HL-60/S4 treated with retinoic acid at 250 ng/mL for 4 days and 3 days (cell line): ENCODE measurements around the gene DAB1.
"Not testable (repeated sequence)": the region's sequence is repeated elsewhere in the genome, so short reads cannot be mapped to it uniquely, and the experiment has no call there.

Source experiments
- in situ Hi-C: fragments of 300-500 bp; cut with MboI; formaldehyde crosslinking; loops from 2 replicates; pipeline ENCODE4 v1.7.0; 2022; ENCODE audit warnings: low sequenced_read_pairs

DAB1 gene

GRCh38 chr1:57234459-57234858 lies 189.4 kb downstream of the DAB1 start:
- in situ Hi-C loops, result no loop called here

- in situ Hi-C loops, result no loop called here
Observed at GRCh38 chr1:57232500-57232899, 191.4 kb downstream of the DAB1 start.

- in situ Hi-C loops, result no loop called here
Observed at GRCh38 chr1:57229998-57230397, 193.9 kb downstream of the DAB1 start.

- in situ Hi-C loops, result no loop called here
Observed at GRCh38 chr1:57229076-57229475, 194.8 kb downstream of the DAB1 start.

DNA sequence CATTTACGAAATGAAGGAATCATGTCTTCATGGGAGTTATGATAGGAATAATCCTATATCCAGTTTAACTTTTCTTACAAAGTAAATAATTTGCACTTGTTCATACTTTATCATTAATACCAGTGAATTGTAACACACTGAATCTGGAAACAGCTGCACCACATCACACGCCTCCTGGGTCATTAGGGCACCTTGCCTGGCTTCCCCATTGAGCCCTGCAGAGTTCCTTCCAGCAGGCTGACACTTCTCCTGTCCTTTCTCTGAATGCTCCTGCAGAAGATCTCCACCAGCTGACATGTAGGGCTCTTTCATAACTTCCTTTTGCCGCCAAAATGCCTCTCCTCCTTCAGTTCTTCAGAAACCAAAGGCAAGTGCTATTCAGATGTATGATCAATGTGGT lies 201.1 kb downstream of the DAB1 start:
- in situ Hi-C loops, result no loop called here

DNA sequence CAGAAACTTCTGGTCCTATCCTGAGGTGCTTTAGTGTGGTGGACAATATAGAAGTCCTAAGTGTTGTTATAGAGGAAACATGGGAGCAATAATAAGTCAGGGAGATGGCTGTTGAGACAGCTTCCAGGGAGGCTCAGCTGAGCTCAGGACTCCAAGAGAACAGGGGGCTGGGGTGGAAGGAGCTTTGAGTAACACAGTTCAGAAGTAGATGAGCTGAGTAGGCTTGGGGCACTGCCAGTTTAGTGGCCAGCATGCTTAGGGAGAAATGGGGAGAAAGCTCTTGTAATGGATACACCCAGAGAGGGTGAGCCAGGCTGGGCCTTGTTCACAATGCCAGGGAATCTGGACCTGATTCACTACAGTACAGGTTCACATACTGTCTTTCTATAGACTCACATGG lies 201.6 kb downstream of the DAB1 start:
- in situ Hi-C loops, result no loop called here

GRCh38 chr1:57220905-57221304 lies 203.0 kb downstream of the DAB1 start:
- in situ Hi-C loops, result not testable (repeated sequence)

DNA sequence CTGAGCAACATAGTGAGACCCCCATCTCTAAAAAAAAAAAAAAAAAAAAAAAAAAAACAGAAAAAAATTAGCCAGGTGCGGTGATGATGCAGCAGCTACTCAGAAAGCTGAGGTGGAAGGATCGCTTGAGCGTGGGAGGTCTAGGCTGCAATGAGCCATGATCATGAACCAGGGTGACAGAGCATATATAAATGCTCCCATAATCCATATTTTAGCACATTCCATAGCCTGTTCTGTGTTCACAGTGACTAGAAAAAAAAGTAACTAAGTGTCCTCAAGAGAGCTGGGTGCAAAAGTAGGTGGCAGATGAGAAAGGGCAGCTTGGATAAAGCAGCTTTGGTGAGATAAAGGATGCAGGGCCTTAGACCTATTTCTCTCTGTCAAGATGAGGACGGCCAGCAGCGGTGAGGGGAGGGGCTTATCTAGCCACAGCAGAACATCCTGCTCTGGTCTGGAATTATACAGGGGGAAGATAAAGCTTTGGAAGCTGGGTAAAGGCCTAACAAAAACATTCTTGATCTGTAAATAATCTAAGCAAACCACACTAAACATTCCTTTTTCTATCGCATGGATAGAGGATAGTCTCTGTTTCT lies 205.3 kb downstream of the DAB1 start:
- in situ Hi-C loops, result no loop called here

DNA sequence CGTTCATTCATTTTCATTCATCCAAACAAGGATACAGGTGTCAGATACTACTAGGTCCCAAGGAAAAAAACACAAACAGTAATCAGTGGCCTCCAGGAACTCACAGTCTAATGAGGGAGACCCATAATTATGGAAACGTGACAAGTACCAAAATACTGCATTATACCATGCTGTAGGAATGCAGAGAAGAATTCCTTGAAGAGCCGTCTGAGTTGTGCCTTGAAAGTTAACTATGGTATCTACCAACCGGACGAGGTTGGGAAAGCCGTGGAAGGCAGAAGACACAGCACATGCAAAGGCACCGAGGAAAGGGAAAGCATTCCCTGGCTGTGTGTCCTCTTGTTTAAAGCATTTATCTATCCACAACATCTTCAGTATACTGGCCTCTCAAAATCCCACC lies 206.0 kb downstream of the DAB1 start:
- in situ Hi-C loops, result no loop called here

- in situ Hi-C loops, result no loop called here
Observed at GRCh38 chr1:57214951-57215575, 208.8 kb downstream of the DAB1 start.

DNA sequence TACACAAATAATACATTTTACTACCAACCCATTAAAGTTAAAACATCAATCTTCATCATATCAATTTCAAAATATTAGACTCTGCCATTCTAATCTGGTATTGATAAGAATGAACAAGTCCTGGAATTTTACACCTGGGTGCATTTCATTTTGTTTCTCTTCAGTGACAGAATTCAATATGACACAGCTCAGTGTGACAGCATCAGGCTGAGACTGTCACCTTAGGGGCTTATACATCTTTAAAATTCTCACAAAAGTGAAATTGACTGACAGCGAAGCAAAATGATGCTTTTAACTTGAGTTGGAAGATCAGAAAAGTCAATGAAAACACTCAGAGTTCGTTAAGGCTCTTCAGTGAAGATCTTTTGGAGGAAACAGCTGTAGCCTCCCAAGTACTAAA lies 213.0 kb downstream of the DAB1 start:
- in situ Hi-C loops, result no loop called here

GRCh38 chr1:57209495-57209894 lies 214.4 kb downstream of the DAB1 start:
- in situ Hi-C loops, result no loop called here

GRCh38 chr1:57208741-57209302 lies 215.0 kb downstream of the DAB1 start:
- in situ Hi-C loops, result no loop called here

GRCh38 chr1:57206038-57206437 lies 217.8 kb downstream of the DAB1 start:
- in situ Hi-C loops, result no loop called here

- in situ Hi-C loops, result no loop called here
Observed at GRCh38 chr1:57204942-57205787, 218.7 kb downstream of the DAB1 start.

DNA sequence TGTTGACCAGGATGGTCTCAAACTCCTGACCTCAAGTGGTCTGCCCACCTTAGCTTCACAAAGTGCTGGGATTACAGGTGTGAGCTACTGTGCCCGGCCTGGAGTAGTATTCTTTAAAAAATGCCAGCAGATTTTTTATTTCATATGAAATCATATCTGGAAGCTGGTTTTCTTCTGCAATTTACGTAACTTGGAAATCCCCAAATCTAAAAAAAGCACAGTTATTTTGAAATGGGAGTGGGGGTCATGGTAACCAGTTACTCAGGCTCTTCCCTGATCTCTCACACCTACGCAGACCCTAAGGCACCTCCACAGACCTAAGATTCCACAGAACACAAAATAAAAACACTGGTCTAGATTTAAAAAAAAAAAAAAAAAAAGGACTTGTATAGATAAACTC lies 219.8 kb downstream of the DAB1 start:
- in situ Hi-C loops, result no loop called here

GRCh38 chr1:57202241-57202640 lies 221.6 kb downstream of the DAB1 start:
- in situ Hi-C loops, result no loop called here

GRCh38 chr1:57198912-57199311 lies 224.9 kb downstream of the DAB1 start:
- in situ Hi-C loops, result no loop called here

DNA sequence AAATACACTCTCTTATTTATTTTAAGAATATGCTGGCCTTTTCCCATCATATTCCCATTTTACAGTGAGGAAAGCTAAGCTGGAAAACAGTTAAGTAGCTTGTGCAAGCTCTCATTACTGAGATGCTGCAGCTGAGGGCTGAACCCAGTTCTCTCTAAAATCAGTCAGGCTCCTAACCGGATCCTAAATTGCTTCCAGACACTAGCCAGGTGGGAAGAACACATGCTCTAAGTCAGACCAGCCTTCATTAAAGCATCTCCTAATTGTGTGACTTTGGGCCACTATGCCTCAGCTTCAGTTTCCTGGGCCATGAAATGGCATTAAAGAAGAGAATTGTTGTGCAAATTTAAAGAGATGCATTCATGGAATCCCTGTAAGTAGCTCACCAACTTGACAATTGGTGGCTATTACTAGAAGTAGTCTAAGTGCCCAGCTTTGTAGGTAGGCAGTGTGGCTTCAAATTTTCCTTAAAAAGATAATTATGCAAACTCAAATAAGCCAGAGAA lies 228.4 kb downstream of the DAB1 start:
- in situ Hi-C loops, result no loop called here

- in situ Hi-C loops, result no loop called here
Observed at GRCh38 chr1:57192222-57192621, 231.6 kb downstream of the DAB1 start.

GRCh38 chr1:57190898-57191297 lies 233.0 kb downstream of the DAB1 start:
- in situ Hi-C loops, result no loop called here

GRCh38 chr1:57188168-57188567 lies 235.7 kb downstream of the DAB1 start:
- in situ Hi-C loops, result no loop called here
